IPS-NIHi7 (cell line): ENCODE results near the gene MYOG.

ENCODE experiments used
- DNase-seq: peaks from one replicate; pipeline ENCODE4 v3.0.0; 2012; ENCODE audit warnings: mixed read lengths; ENCODE audit errors: extremely low spot score

MYOG gene

GRCh38 chr1:203072002-203072602 lies 13.7 kb downstream of the MYOG start:
- no peak for DNase-seq

GRCh38 chr1:203069030-203069747 lies 16.6 kb downstream of the MYOG start:
- DNase-seq = no peak

- no peak for DNase-seq
Measured at GRCh38 chr1:203066965-203067364, 18.8 kb downstream of the MYOG start.

GRCh38 chr1:203065986-203066385 lies 19.8 kb downstream of the MYOG start:
- no peak for DNase-seq

- DNase-seq = no peak
Measured at GRCh38 chr1:203065191-203065590, 20.6 kb downstream of the MYOG start.

- no peak for DNase-seq
Measured at GRCh38 chr1:203063287-203063686, 22.5 kb downstream of the MYOG start.

- no peak for DNase-seq
Measured at GRCh38 chr1:203060115-203060514, 25.7 kb downstream of the MYOG start.

- DNase-seq = no peak
Measured at GRCh38 chr1:203059485-203059884, 26.3 kb downstream of the MYOG start.

- DNase-seq = no peak
Measured at GRCh38 chr1:203058676-203058935, 27.2 kb downstream of the MYOG start.

GRCh38 chr1:203057911-203058675 lies 27.7 kb downstream of the MYOG start:
- no peak for DNase-seq

- DNase-seq = no peak
Measured at GRCh38 chr1:203056516-203056915, 29.3 kb downstream of the MYOG start.

- DNase-seq = no peak
Measured at GRCh38 chr1:203056012-203056411, 29.8 kb downstream of the MYOG start.

GRCh38 chr1:203055161-203055799 lies 30.5 kb downstream of the MYOG start:
- DNase-seq = peak; percentile 74

GRCh38 chr1:203054642-203055041 lies 31.2 kb downstream of the MYOG start:
- no peak for DNase-seq

- DNase-seq = no peak
Measured at GRCh38 chr1:203054184-203054583, 31.6 kb downstream of the MYOG start.

- DNase-seq = no peak
Measured at GRCh38 chr1:203052601-203053000, 33.2 kb downstream of the MYOG start.

GRCh38 chr1:203051841-203052324 lies 33.9 kb downstream of the MYOG start:
- no peak for DNase-seq

- no peak for DNase-seq
Measured at GRCh38 chr1:203050826-203051225, 35.0 kb downstream of the MYOG start.

- DNase-seq = no peak
Measured at GRCh38 chr1:203049576-203050180, 36.1 kb downstream of the MYOG start.

- no peak for DNase-seq
Measured at GRCh38 chr1:203049077-203049476, 36.7 kb downstream of the MYOG start.

GRCh38 chr1:203048555-203049051 lies 37.2 kb downstream of the MYOG start:
- peak; percentile 92 for DNase-seq

GRCh38 chr1:203048086-203048485 lies 37.7 kb downstream of the MYOG start:
- DNase-seq = no peak
